ENCODE measurements around the gene RDM1. TPM values are rescaled to one million over a fixed set of nuclear protein-coding genes. Genes with fewer than 3 reads are reported as not detected.

Gene RDM1
- total RNA-seq, 4 donors from 2014 or later: not detected

GRCh38 chr17:35965272-35965671 is 34.7 kb upstream of the RDM1 start:
- no peaks in the 10 kb centered on the region for H3K27me3 ChIP-seq
- WGBS, 2 donors: 90 to 92% methylated on average over 7 of the region's 7 CpGs
- TF ChIP-seq POLR2A (IDR thresholded peaks at IDR 0.05): no peak
- no peak for TF ChIP-seq EP300 (IDR thresholded peaks at IDR 0.05)
- TF ChIP-seq CTCF (IDR thresholded peaks at IDR 0.05): no peak
- H3K4me3 ChIP-seq: no peak overlapping the region
- no peak for DNase-seq (ENCODE audit: low spot score in 2 of 2)
- peaks cover 0 to 4% (median 0%) of the 10 kb centered on the region in 4 donors for H3K4me1 ChIP-seq
- H3K9me3 ChIP-seq: no peaks in the 10 kb centered on the region
- H3K27ac ChIP-seq: no peak overlapping the region
- no peaks in the 10 kb centered on the region for H3K36me3 ChIP-seq

- DNase-seq (ENCODE audit: low spot score in 2 of 2): no peak
- no peaks in the 10 kb centered on the region for H3K36me3 ChIP-seq
- H3K27me3 ChIP-seq: peaks cover 0 to 5% of the 10 kb centered on the region in 2 donors
- 81 to 86% methylated on average over 6 of the region's 6 CpGs for WGBS, 2 donors
- no peak for TF ChIP-seq CTCF (IDR thresholded peaks at IDR 0.05)
- TF ChIP-seq POLR2A (IDR thresholded peaks at IDR 0.05): no peak
- no peak for TF ChIP-seq EP300 (IDR thresholded peaks at IDR 0.05)
- no peak overlapping the region for H3K27ac ChIP-seq
- H3K4me1 ChIP-seq: no peaks in the 10 kb centered on the region
- H3K9me3 ChIP-seq: no peaks in the 10 kb centered on the region
- no peak overlapping the region for H3K4me3 ChIP-seq
Measured at GRCh38 chr17:35963663-35964062, 33.1 kb upstream of the RDM1 start.

GRCh38 chr17:35953720-35954119 is 23.1 kb upstream of the RDM1 start:
- Histone ChIP-seq H3K36me3 (no peaks in the 10 kb centered on the region), H3K9me3 (no peaks in the 10 kb centered on the region), H3K27me3 (peaks cover 0 to 2% of the 10 kb centered on the region in 2 donors), H3K4me1 (no peaks in the 10 kb centered on the region), H3K4me3 (no peak overlapping the region), H3K27ac (no peak overlapping the region)
- WGBS, 2 donors: 53 to 64% methylated on average over 4 to 7 of the region's 7 CpGs
- TF ChIP-seq POLR2A (IDR thresholded peaks at IDR 0.05): no peak
- no peak for TF ChIP-seq CTCF (IDR thresholded peaks at IDR 0.05)
- TF ChIP-seq EP300 (IDR thresholded peaks at IDR 0.05): no peak
- DNase-seq (ENCODE audit: low spot score in 2 of 2): no peak

GRCh38 chr17:35949401-35949800 is 18.8 kb upstream of the RDM1 start:
- Histone ChIP-seq H3K36me3 (no peaks in the 10 kb centered on the region), H3K4me1 (no peaks in the 10 kb centered on the region), H3K27ac (no peak overlapping the region), H3K27me3 (no peaks in the 10 kb centered on the region), H3K9me3 (no peaks in the 10 kb centered on the region), H3K4me3 (no peak overlapping the region)
- WGBS, 2 donors: 56 to 57% methylated on average over 3 of the region's 3 CpGs
- no peak for DNase-seq (ENCODE audit: low spot score in 2 of 2)
- TF ChIP-seq CTCF (IDR thresholded peaks at IDR 0.05) (no peak), EP300 (IDR thresholded peaks at IDR 0.05) (no peak), POLR2A (IDR thresholded peaks at IDR 0.05) (no peak)

GRCh38 chr17:35948092-35948491 is 17.5 kb upstream of the RDM1 start:
- 87 to 96% methylated on average over 7 of the region's 7 CpGs for WGBS, 2 donors
- H3K9me3 ChIP-seq: no peaks in the 10 kb centered on the region
- DNase-seq (ENCODE audit: low spot score in 2 of 2): no peak
- TF ChIP-seq POLR2A (IDR thresholded peaks at IDR 0.05) (no peak), CTCF (IDR thresholded peaks at IDR 0.05) (no peak), EP300 (IDR thresholded peaks at IDR 0.05) (no peak)
- no peaks in the 10 kb centered on the region for H3K4me1 ChIP-seq
- no peak overlapping the region for H3K27ac ChIP-seq
- H3K36me3 ChIP-seq: no peaks in the 10 kb centered on the region
- H3K27me3 ChIP-seq: no peaks in the 10 kb centered on the region
- no peak overlapping the region for H3K4me3 ChIP-seq
